Smooth muscle cell (in vitro differentiated cells): Measurements from ENCODE around the gene POLR3C. TPM values are rescaled to one million over a fixed set of nuclear protein-coding genes. Genes with fewer than 3 reads are reported as not detected.

Source experiments
- DNase-seq: peaks from one replicate; lab custom pipeline; 2025; ENCODE audit not compliant: unreplicated experiment; lab: John Stamatoyannopoulos, UW
- H2AFZ ChIP-seq: fragments of 200-600 bp; sonication (generic); 2 replicates; pipeline ENCODE4 v1.6.0; 2016; ENCODE audit warnings: antibody characterized with exemption, low read depth, mild to moderate bottlenecking
- H3F3A ChIP-seq: fragments of 200-600 bp; sonication (generic); 2 replicates; pipeline ENCODE4 v1.6.0; 2017; ENCODE audit warnings: antibody characterized with exemption, low read depth
- H3K27ac ChIP-seq: fragments of 200-600 bp; sonication (generic); 2 replicates; pipeline ENCODE4 v1.5.1; 2016; ENCODE audit warnings: low read depth, mild to moderate bottlenecking
- H3K27me3 ChIP-seq: fragments of 200-600 bp; sonication (generic); 2 replicates; pipeline ENCODE4 v1.6.1; 2016; ENCODE audit warnings: low read depth, mild to moderate bottlenecking
- H3K36me3 ChIP-seq: fragments of 200-600 bp; sonication (generic); 2 replicates; pipeline ENCODE4 v1.5.1; 2016; ENCODE audit warnings: low read depth
- H3K4me1 ChIP-seq: fragments of 200-600 bp; sonication (generic); 2 replicates; pipeline ENCODE4 v1.5.1; 2016; ENCODE audit warnings: low read depth
- H3K4me2 ChIP-seq: fragments of 200-600 bp; sonication (generic); 2 replicates; pipeline ENCODE4 v1.6.0; 2016; ENCODE audit warnings: mild to moderate bottlenecking
- H3K4me3 ChIP-seq: fragments of 200-600 bp; sonication (generic); 2 replicates; pipeline ENCODE4 v1.5.1; 2016; ENCODE audit warnings: mild to moderate bottlenecking
- H3K79me2 ChIP-seq: fragments of 200-600 bp; sonication (generic); 2 replicates; pipeline ENCODE4 v1.6.0; 2016; ENCODE audit warnings: low read depth, mild to moderate bottlenecking
- H3K9ac ChIP-seq: fragments of 200-600 bp; sonication (generic); 2 replicates; pipeline ENCODE4 v1.6.0; 2016; ENCODE audit warnings: low read depth
- H3K9me3 ChIP-seq: fragments of 200-600 bp; sonication (generic); replicated peaks from 2 replicates; pipeline ENCODE4 v1.5.1; 2016; ENCODE audit warnings: low read depth
- H4K20me1 ChIP-seq: fragments of 200-600 bp; sonication (generic); 2 replicates; pipeline ENCODE4 v1.6.0; 2016; ENCODE audit warnings: low read depth
- WGBS: methylation state at CpG from one replicate; pipeline ENCODE4 v1.1.7; 2016; ENCODE audit warnings: low lambda C conversion rate; 5-methylcytosine and 5-hydroxymethylcytosine counted together
- polyA plus RNA-seq: library from polyadenylated mRNA; unstranded; fragments of >200 nt; fragmentation: Nextera tagmentation; extraction: Ambion mirVana; gene quantifications from 2 replicates; pipeline ENCODE4 v1.2.1, GENCODE V29; 2016
- total RNA-seq: library from RNA; depleted of rRNA; stranded (reverse); fragments of >200 nt; gene quantifications from 2 replicates; pipeline ENCODE4 v1.2.3, GENCODE V29; 2014
- TF ChIP-seq, protein P1 (sequence below): fragments of 200-600 bp; sonication (generic); IDR thresholded peaks from 2 replicates; pipeline ENCODE4 v1.5.1; 2017; ENCODE audit warnings: borderline replicate concordance, mild to moderate bottlenecking, antibody characterized with exemption; ENCODE audit not compliant: insufficient read depth, poor library complexity, severe bottlenecking

The POLR3C gene, protein sequence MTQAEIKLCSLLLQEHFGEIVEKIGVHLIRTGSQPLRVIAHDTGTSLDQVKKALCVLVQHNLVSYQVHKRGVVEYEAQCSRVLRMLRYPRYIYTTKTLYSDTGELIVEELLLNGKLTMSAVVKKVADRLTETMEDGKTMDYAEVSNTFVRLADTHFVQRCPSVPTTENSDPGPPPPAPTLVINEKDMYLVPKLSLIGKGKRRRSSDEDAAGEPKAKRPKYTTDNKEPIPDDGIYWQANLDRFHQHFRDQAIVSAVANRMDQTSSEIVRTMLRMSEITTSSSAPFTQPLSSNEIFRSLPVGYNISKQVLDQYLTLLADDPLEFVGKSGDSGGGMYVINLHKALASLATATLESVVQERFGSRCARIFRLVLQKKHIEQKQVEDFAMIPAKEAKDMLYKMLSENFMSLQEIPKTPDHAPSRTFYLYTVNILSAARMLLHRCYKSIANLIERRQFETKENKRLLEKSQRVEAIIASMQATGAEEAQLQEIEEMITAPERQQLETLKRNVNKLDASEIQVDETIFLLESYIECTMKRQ
- 22.6 and 31.6 TPM in 2 replicates for total RNA-seq
- 30.2 and 31.7 TPM in 2 replicates for polyA plus RNA-seq

DNA sequence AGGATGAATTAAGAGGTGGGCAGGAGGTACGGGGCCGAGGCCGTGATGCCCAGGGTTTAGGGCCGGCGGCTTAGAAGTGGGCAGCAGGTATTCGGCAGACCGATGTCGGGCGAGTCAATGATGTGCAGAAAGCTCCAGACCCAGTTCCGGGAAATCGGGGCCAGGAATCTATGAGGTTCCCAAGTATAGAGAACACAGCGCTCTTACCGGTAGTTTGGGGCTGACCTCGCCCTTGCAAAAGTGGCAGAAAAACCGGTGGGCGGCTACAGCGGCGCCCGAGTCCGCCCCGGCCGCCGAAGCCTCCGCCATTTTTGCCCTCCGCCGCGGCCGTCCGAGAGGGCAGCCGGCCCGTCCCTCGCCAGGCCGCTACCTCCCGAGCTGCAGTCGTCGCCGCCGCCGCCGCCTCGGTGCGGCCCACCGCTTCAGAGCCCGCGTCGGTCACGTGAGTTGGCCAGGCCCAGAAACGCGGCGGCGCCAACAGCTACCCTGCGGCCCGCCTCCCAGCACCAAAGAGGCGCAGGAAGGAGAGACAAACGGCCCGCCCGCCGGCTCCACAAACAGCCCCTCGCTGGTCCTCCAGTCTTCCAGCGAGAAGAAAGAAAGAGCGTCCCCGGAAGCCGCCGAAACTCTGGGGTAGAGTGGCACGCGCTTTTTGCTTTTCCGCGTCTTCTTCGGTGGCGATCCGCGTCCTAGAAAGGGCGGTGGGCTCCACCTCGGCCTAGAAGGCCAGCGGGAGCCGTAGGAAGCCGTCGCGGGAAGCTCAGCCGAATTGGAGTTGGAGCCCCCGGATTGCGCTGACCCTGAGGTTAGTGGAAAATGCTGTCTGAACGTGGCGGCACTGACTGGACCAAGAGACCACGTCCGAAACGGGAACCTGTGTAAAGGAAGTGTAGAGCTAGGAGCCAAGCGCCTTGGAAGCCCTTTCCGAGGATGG lies at the start of gene POLR3C, which contains the start of gene RNF115:
TSS of gene POLR3C (plus strand) at position 636 of the 934 bp plus-strand sequence. CDS start 1,577 bp downstream, outside the sequence.
TSS of gene RNF115 (minus strand) at position 531 of the 934 bp plus-strand sequence. CDS start at position 309, 222 bp downstream.
- H3K79me2 ChIP-seq = peaks cover 34% of the 10 kb centered on the region
- H2AFZ ChIP-seq = peak within 1 kb of the TSS; percentile 99
- peak within 1 kb of the TSS; percentile 96 for H3K9ac ChIP-seq
- H3K4me1 ChIP-seq = peaks cover 10% of the 10 kb centered on the region
- peak; percentile 70 for DNase-seq
- H3F3A ChIP-seq = no peaks in the 10 kb centered on the region
- H3K27me3 ChIP-seq = no peaks in the 10 kb centered on the region
- under 1% methylated on average over 85 of the region's 89 CpGs for WGBS
- H3K4me2 ChIP-seq = peak within 1 kb of the TSS; percentile 98
- H4K20me1 ChIP-seq = no peaks in the 10 kb centered on the region
- H3K4me3 ChIP-seq = peak within 1 kb of the TSS; percentile 99
- H3K27ac ChIP-seq = peak within 1 kb of the TSS; percentile 95
- TF ChIP-seq, protein P1, sequence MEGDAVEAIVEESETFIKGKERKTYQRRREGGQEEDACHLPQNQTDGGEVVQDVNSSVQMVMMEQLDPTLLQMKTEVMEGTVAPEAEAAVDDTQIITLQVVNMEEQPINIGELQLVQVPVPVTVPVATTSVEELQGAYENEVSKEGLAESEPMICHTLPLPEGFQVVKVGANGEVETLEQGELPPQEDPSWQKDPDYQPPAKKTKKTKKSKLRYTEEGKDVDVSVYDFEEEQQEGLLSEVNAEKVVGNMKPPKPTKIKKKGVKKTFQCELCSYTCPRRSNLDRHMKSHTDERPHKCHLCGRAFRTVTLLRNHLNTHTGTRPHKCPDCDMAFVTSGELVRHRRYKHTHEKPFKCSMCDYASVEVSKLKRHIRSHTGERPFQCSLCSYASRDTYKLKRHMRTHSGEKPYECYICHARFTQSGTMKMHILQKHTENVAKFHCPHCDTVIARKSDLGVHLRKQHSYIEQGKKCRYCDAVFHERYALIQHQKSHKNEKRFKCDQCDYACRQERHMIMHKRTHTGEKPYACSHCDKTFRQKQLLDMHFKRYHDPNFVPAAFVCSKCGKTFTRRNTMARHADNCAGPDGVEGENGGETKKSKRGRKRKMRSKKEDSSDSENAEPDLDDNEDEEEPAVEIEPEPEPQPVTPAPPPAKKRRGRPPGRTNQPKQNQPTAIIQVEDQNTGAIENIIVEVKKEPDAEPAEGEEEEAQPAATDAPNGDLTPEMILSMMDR = no peak
- peaks cover 13% of the 10 kb centered on the region for H3K36me3 ChIP-seq
- H3K9me3 ChIP-seq = no peaks in the 10 kb centered on the region

DNA sequence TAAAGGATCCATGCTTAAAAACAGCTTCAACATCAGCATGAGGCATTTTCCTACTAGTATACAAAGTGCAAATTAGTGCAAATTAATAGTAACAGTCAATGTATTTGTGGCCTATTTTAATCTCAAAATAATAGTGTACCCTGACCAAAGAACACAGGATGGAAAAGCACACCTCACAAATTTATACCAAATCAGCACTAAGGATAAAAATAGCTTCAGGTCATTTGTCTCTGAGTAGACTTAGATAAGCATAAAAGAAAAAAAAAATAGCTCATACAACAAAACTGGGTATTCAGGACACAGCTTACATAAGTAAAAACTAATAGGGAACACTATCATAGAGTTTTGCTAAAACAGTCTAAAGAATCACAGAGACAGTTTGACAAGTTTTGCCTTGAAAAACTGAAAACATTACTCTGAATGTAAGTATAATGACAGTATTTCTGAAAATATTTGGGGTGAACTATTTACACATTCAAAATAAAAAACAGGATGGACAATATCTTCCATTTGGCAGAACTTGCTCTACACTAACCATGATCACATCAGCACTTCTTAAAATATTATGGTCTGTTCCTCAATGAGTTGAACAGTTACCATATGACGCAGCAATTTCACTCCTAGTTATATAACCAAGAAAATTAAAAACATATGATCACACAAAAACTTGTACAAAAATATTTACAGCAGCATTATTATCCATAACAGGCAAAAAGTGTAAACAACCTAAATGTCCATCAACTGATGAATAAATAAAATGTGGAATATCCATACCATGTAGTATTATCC lies 46.4 kb upstream of the POLR3C start:
- Histone ChIP-seq H3K4me2 (no peak overlapping the region), H3K9ac (no peak overlapping the region), H2AFZ (no peak overlapping the region), H3K27ac (no peak overlapping the region), H3K9me3 (no peaks in the 10 kb centered on the region), H3K4me3 (no peak overlapping the region), H3K27me3 (no peaks in the 10 kb centered on the region), H3K36me3 (no peaks in the 10 kb centered on the region), H3K79me2 (no peaks in the 10 kb centered on the region), H3K4me1 (no peaks in the 10 kb centered on the region), H4K20me1 (peaks cover 11% of the 10 kb centered on the region), H3F3A (no peaks in the 10 kb centered on the region)
- WGBS = 97% methylated on average over 1 of the region's 1 CpG
- TF ChIP-seq, protein P1 = no peak
- no peak for DNase-seq

DNA sequence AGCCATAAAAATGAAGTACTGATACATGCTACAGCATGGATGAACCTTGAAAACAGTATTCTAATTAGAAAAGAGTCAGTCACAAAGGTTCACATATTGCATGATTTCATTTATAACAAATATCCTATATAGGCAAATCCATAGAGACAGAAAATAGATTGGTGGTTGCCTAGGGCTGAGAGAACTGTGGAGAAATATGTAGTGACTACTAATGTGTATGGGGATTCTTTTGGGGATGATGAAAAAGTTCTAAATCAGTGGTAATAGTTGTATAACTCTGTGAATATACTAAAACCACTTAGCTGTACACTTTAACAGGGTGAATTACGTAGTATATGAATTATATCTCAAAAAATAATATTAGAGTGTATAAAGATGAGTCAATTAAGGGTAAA lies 45.9 kb upstream of the POLR3C start:
- Histone ChIP-seq H2AFZ (no peak overlapping the region), H3K4me1 (no peaks in the 10 kb centered on the region), H3K79me2 (no peaks in the 10 kb centered on the region), H3K4me3 (no peak overlapping the region), H3K27me3 (no peaks in the 10 kb centered on the region), H3K36me3 (no peaks in the 10 kb centered on the region), H3K27ac (no peak overlapping the region), H3K4me2 (no peak overlapping the region), H3K9ac (no peak overlapping the region), H3F3A (no peaks in the 10 kb centered on the region), H4K20me1 (peaks cover 12% of the 10 kb centered on the region), H3K9me3 (no peaks in the 10 kb centered on the region)
- TF ChIP-seq, protein P1 = no peak
- 100% methylated on average over 1 of the region's 1 CpG for WGBS
- DNase-seq = no peak
